Dermis microvascular lymphatic vessel endothelial cell (primary cell): ENCODE data around the gene ORMDL1. TPM values are rescaled to one million over a fixed set of nuclear protein-coding genes. Genes with fewer than 3 reads are reported as not detected.
A peak's percentile ranks its signal among the peaks of the same experiment; 100 is the strongest.

ENCODE experiments used
- DNase-seq, 2 donors: peaks; one replicate each; pipeline versions ENCODE4 v3.0.0 to v3.0.0-alpha.2; 2010; ENCODE audit warnings: low read depth in 2 of 2
- total RNA-seq: library from RNA; depleted of rRNA; stranded (reverse); fragments of >200 nt; gene quantifications from 2 replicates; pipeline ENCODE4 v1.2.1, GENCODE V29; 2014

The ORMDL1 gene
- 27.7 and 40.7 TPM in 2 replicates for total RNA-seq

- peak; percentile 92 to 97 for DNase-seq
Observed at GRCh38 chr2:189783927-189784867, at the start of gene ORMDL1, which contains the start of gene PMS1. ORMDL1 (minus strand) TSS chr2:189784339; CDS start chr2:189782595, 1,744 bp downstream. PMS1 (plus strand) TSS chr2:189784450; CDS start chr2:189791810, 7,360 bp downstream.

- no peak for DNase-seq
Observed at GRCh38 chr2:189830510-189830909, 46.4 kb upstream of the ORMDL1 start.

GRCh38 chr2:189829102-189829833 lies 45.1 kb upstream of the ORMDL1 start:
- no peak for DNase-seq

- DNase-seq, result no peak
Observed at GRCh38 chr2:189826039-189826438, 41.9 kb upstream of the ORMDL1 start.

- DNase-seq, result no peak
Observed at GRCh38 chr2:189824694-189825396, 40.7 kb upstream of the ORMDL1 start.

GRCh38 chr2:189821953-189822748 lies 38.0 kb upstream of the ORMDL1 start:
- no peak for DNase-seq

- DNase-seq, result no peak
Observed at GRCh38 chr2:189819297-189819704, 35.2 kb upstream of the ORMDL1 start.

- no peak for DNase-seq
Observed at GRCh38 chr2:189818249-189819038, 34.3 kb upstream of the ORMDL1 start.

GRCh38 chr2:189803431-189803830 lies 19.3 kb upstream of the ORMDL1 start:
- peak; percentile 59 to 69 for DNase-seq

- no peak for DNase-seq
Observed at GRCh38 chr2:189802396-189802912, 18.3 kb upstream of the ORMDL1 start.

GRCh38 chr2:189799531-189799930 lies 15.4 kb upstream of the ORMDL1 start:
- peak in 1 of 2 donors; percentile 77 for DNase-seq

GRCh38 chr2:189799030-189799331 lies 14.8 kb upstream of the ORMDL1 start:
- no peak for DNase-seq

GRCh38 chr2:189798312-189799029 lies 14.3 kb upstream of the ORMDL1 start:
- peak; percentile 52 to 65 for DNase-seq

GRCh38 chr2:189797902-189798301 lies 13.8 kb upstream of the ORMDL1 start:
- DNase-seq, result no peak

GRCh38 chr2:189794310-189794709 lies 10.2 kb upstream of the ORMDL1 start:
- DNase-seq, result no peak

- no peak for DNase-seq
Observed at GRCh38 chr2:189791338-189792042, 7.4 kb upstream of the ORMDL1 start.

- peak; percentile 12 to 62 for DNase-seq
Observed at GRCh38 chr2:189783451-189783926, 650 bp downstream of the ORMDL1 start.

- DNase-seq, result no peak
Observed at GRCh38 chr2:189782221-189782671, 1.9 kb downstream of the ORMDL1 start.
